ENCODE data around the gene PIAS2. TPM values are rescaled to one million over a fixed set of nuclear protein-coding genes. Genes with fewer than 3 reads are reported as not detected.

Gene PIAS2
- total and polyA plus RNA-seq, 2 experiments from 2014 or later, result 30.3 to 54.2 TPM

DNA sequence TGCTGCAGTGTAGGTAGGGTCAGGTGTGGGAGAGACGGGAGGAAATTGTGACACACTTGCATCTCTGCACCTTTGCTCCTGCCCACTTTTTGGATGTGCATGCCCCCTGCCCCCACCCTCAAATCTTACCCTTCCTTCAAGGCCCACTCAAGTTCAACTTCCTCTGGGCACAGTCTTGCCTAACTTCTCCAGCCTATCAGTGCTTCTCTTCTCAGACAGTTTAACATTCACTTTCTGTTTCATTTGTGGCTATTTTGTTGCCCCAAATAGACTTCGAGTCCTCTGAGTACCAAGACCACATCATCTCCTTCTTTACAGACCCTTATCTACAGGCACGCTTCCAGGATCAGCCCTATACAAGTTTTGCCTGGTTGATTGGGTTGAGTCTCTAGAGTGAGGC is 163.1 kb downstream of the PIAS2 start (continued):
- TF ChIP-seq, protein P1, sequence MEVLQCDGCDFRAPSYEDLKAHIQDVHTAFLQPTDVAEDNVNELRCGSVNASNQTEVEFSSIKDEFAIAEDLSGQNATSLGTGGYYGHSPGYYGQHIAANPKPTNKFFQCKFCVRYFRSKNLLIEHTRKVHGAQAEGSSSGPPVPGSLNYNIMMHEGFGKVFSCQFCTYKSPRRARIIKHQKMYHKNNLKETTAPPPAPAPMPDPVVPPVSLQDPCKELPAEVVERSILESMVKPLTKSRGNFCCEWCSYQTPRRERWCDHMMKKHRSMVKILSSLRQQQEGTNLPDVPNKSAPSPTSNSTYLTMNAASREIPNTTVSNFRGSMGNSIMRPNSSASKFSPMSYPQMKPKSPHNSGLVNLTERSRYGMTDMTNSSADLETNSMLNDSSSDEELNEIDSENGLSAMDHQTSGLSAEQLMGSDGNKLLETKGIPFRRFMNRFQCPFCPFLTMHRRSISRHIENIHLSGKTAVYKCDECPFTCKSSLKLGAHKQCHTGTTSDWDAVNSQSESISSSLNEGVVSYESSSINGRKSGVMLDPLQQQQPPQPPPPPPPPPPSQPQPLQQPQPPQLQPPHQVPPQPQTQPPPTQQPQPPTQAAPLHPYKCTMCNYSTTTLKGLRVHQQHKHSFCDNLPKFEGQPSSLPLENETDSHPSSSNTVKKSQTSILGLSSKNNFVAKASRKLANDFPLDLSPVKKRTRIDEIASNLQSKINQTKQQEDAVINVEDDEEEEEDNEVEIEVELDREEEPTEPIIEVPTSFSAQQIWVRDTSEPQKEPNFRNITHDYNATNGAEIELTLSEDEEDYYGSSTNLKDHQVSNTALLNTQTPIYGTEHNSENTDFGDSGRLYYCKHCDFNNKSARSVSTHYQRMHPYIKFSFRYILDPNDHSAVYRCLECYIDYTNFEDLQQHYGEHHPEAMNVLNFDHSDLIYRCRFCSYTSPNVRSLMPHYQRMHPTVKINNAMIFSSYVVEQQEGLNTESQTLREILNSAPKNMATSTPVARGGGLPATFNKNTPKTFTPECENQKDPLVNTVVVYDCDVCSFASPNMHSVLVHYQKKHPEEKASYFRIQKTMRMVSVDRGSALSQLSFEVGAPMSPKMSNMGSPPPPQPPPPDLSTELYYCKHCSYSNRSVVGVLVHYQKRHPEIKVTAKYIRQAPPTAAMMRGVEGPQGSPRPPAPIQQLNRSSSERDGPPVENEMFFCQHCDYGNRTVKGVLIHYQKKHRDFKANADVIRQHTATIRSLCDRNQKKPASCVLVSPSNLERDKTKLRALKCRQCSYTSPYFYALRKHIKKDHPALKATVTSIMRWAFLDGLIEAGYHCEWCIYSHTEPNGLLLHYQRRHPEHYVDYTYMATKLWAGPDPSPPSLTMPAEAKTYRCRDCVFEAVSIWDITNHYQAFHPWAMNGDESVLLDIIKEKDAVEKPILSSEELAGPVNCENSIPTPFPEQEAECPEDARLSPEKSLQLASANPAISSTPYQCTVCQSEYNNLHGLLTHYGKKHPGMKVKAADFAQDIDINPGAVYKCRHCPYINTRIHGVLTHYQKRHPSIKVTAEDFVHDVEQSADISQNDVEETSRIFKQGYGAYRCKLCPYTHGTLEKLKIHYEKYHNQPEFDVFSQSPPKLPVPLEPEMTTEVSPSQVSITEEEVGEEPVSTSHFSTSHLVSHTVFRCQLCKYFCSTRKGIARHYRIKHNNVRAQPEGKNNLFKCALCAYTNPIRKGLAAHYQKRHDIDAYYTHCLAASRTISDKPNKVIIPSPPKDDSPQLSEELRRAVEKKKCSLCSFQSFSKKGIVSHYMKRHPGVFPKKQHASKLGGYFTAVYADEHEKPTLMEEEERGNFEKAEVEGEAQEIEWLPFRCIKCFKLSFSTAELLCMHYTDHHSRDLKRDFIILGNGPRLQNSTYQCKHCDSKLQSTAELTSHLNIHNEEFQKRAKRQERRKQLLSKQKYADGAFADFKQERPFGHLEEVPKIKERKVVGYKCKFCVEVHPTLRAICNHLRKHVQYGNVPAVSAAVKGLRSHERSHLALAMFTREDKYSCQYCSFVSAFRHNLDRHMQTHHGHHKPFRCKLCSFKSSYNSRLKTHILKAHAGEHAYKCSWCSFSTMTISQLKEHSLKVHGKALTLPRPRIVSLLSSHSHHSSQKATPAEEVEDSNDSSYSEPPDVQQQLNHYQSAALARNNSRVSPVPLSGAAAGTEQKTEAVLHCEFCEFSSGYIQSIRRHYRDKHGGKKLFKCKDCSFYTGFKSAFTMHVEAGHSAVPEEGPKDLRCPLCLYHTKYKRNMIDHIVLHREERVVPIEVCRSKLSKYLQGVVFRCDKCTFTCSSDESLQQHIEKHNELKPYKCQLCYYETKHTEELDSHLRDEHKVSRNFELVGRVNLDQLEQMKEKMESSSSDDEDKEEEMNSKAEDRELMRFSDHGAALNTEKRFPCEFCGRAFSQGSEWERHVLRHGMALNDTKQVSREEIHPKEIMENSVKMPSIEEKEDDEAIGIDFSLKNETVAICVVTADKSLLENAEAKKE (CRISPR knock-in tag; IDR thresholded peaks at IDR 0.05), result no peak
- TF ChIP-seq, protein P2, sequence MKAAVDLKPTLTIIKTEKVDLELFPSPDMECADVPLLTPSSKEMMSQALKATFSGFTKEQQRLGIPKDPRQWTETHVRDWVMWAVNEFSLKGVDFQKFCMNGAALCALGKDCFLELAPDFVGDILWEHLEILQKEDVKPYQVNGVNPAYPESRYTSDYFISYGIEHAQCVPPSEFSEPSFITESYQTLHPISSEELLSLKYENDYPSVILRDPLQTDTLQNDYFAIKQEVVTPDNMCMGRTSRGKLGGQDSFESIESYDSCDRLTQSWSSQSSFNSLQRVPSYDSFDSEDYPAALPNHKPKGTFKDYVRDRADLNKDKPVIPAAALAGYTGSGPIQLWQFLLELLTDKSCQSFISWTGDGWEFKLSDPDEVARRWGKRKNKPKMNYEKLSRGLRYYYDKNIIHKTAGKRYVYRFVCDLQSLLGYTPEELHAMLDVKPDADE (IDR thresholded peaks at IDR 0.05), result no peak
- TF ChIP-seq, protein P3, sequence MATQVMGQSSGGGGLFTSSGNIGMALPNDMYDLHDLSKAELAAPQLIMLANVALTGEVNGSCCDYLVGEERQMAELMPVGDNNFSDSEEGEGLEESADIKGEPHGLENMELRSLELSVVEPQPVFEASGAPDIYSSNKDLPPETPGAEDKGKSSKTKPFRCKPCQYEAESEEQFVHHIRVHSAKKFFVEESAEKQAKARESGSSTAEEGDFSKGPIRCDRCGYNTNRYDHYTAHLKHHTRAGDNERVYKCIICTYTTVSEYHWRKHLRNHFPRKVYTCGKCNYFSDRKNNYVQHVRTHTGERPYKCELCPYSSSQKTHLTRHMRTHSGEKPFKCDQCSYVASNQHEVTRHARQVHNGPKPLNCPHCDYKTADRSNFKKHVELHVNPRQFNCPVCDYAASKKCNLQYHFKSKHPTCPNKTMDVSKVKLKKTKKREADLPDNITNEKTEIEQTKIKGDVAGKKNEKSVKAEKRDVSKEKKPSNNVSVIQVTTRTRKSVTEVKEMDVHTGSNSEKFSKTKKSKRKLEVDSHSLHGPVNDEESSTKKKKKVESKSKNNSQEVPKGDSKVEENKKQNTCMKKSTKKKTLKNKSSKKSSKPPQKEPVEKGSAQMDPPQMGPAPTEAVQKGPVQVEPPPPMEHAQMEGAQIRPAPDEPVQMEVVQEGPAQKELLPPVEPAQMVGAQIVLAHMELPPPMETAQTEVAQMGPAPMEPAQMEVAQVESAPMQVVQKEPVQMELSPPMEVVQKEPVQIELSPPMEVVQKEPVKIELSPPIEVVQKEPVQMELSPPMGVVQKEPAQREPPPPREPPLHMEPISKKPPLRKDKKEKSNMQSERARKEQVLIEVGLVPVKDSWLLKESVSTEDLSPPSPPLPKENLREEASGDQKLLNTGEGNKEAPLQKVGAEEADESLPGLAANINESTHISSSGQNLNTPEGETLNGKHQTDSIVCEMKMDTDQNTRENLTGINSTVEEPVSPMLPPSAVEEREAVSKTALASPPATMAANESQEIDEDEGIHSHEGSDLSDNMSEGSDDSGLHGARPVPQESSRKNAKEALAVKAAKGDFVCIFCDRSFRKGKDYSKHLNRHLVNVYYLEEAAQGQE (IDR thresholded peaks at IDR 0.05; ENCODE audit: unreplicated experiment), result no peak
- TF ChIP-seq, protein P4, sequence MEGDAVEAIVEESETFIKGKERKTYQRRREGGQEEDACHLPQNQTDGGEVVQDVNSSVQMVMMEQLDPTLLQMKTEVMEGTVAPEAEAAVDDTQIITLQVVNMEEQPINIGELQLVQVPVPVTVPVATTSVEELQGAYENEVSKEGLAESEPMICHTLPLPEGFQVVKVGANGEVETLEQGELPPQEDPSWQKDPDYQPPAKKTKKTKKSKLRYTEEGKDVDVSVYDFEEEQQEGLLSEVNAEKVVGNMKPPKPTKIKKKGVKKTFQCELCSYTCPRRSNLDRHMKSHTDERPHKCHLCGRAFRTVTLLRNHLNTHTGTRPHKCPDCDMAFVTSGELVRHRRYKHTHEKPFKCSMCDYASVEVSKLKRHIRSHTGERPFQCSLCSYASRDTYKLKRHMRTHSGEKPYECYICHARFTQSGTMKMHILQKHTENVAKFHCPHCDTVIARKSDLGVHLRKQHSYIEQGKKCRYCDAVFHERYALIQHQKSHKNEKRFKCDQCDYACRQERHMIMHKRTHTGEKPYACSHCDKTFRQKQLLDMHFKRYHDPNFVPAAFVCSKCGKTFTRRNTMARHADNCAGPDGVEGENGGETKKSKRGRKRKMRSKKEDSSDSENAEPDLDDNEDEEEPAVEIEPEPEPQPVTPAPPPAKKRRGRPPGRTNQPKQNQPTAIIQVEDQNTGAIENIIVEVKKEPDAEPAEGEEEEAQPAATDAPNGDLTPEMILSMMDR (conservative IDR thresholded peaks at IDR 0.05; ENCODE audit: low read depth in 2 of 2), result no peak
- TF ChIP-seq STAT1 (IDR thresholded peaks at IDR 0.05; ENCODE audit: unreplicated experiment), result no peak
- no peak for TF ChIP-seq ZNF331 (CRISPR knock-in tag; IDR thresholded peaks at IDR 0.05; ENCODE audit: low read depth)
- no peak for TF ChIP-seq POLR2AphosphoS5 (IDR thresholded peaks at IDR 0.05; ENCODE audit: low read depth)

Other genes with a start within 250 kb of the PIAS2 start
- gene ST8SIA5, start 160.5 kb downstream of the PIAS2 start, total RNA-seq (2014; rRNA removed; shearing (Covaris generic)), result 4.8 and 7.0 TPM in 2 replicates
- gene ST8SIA5, start 160.5 kb downstream of the PIAS2 start, polyA plus RNA-seq (2016; fragmentation: Nextera tagmentation; extraction: Ambion mirVana), result 3.0 and 3.3 TPM in 2 replicates
- 7.7 and 11.8 TPM in 2 replicates for gene KATNAL2, start 95 bp upstream of the PIAS2 start, total RNA-seq (2014; rRNA removed; shearing (Covaris generic))
- gene KATNAL2, start 95 bp upstream of the PIAS2 start, polyA plus RNA-seq (2016; fragmentation: Nextera tagmentation; extraction: Ambion mirVana), result 9.9 and 11.8 TPM in 2 replicates
- not detected in 2 replicates for gene ELOA2, start 118.1 kb upstream of the PIAS2 start, total RNA-seq (2014; rRNA removed; shearing (Covaris generic))
- 0.17 TPM in 1 of 2 replicates, not detected in the other for gene ELOA2, start 118.1 kb upstream of the PIAS2 start, polyA plus RNA-seq (2016; fragmentation: Nextera tagmentation; extraction: Ambion mirVana)
- gene HDHD2, start 233.0 kb upstream of the PIAS2 start, total RNA-seq (2014; rRNA removed; shearing (Covaris generic)), result 26.8 and 32.2 TPM in 2 replicates
- gene HDHD2, start 233.0 kb upstream of the PIAS2 start, polyA plus RNA-seq (2016; fragmentation: Nextera tagmentation; extraction: Ambion mirVana), result 17.3 and 25.9 TPM in 2 replicates